Liver (tissue), 9 donors: Measurements from ENCODE around the gene LSMEM2. TPM values are rescaled to one million over a fixed set of nuclear protein-coding genes. Genes with fewer than 3 reads are reported as not detected.

Experiments used
- DNase-seq: peaks from one replicate; pipeline ENCODE4 v3.0.0-alpha.2; 2017; ENCODE audit warnings: low spot score
- H3K27ac ChIP-seq, 2 donors: one replicate each; pipeline ENCODE4 v1.7.0; 2013; ENCODE audit warnings: inconsistent platforms in 2 of 2, low read length in 2 of 2, control low read depth in 1 of 2, low read depth in 1 of 2, mild to moderate bottlenecking in 1 of 2
- H3K27me3 ChIP-seq, 4 donors: one replicate each; pipeline versions ENCODE4 v1.6.1 to v1.7.0; 2013; ENCODE audit warnings: low read length in 3 of 4, inconsistent platforms in 1 of 4, mild to moderate bottlenecking in 1 of 4, moderate library complexity in 1 of 4; ENCODE audit not compliant: control insufficient read depth in 4 of 4, insufficient read depth in 4 of 4
- H3K36me3 ChIP-seq, 4 donors: one replicate each; pipeline versions ENCODE4 v1.6.1 to v1.7.0; 2013; ENCODE audit warnings: low read length in 3 of 4, mild to moderate bottlenecking in 3 of 4, low read depth in 1 of 4, moderate library complexity in 1 of 4; ENCODE audit not compliant: control insufficient read depth in 4 of 4, insufficient read depth in 3 of 4
- H3K4me1 ChIP-seq, 4 donors: one replicate each; pipeline versions ENCODE4 v1.6.1 to v1.7.0; 2013; ENCODE audit warnings: low read length in 3 of 4, mild to moderate bottlenecking in 3 of 4, moderate library complexity in 1 of 4; ENCODE audit not compliant: control insufficient read depth in 4 of 4, insufficient read depth in 4 of 4
- H3K4me3 ChIP-seq, 3 donors: one replicate each; pipeline versions ENCODE4 v1.6.1 to v1.7.0; 2013; ENCODE audit warnings: low read length in 3 of 3, control low read depth in 1 of 3, low read depth in 1 of 3, mild to moderate bottlenecking in 1 of 3
- H3K9ac ChIP-seq, 2 donors: one replicate each; pipeline ENCODE4 v1.7.0; 2013; ENCODE audit warnings: low read length in 2 of 2, mild to moderate bottlenecking in 2 of 2, moderate library complexity in 2 of 2, control low read depth in 1 of 2, low read depth in 1 of 2
- H3K9me3 ChIP-seq, 4 donors: one replicate each; pipeline versions ENCODE4 v1.6.1 to v1.7.0; 2013; ENCODE audit warnings: low read length in 3 of 4; ENCODE audit not compliant: control insufficient read depth in 4 of 4
- ATF3 ChIP-seq: IDR thresholded peaks from 2 replicates; pipeline ENCODE4 v1.6.1; 2016; ENCODE audit warnings: antibody characterized with exemption
- CTCF ChIP-seq: fragments of 150-350 bp; IDR thresholded peaks from 2 replicates; pipeline ENCODE4 v1.5.1; 2017; ENCODE audit warnings: improper control_type of control experiment, low read depth, low read length; ENCODE audit not compliant: missing input control
- EGR1 ChIP-seq, 2 donors: IDR thresholded peaks; 2 replicates each; pipeline ENCODE4 v1.6.1; 2016 to 2018; ENCODE audit warnings: antibody characterized with exemption in 2 of 2, low read depth in 2 of 2
- FOXA2 ChIP-seq: IDR thresholded peaks from 2 replicates; pipeline ENCODE4 v1.6.1; 2016; ENCODE audit warnings: antibody characterized with exemption
- GABPA ChIP-seq, 2 donors: IDR thresholded peaks in 1 of 2; conservative IDR thresholded peaks in 1 of 2; 2 replicates each; pipeline ENCODE4 v1.6.1; 2016; ENCODE audit warnings: antibody characterized with exemption in 2 of 2, mild to moderate bottlenecking in 1 of 2, moderate library complexity in 1 of 2
- HNF4A ChIP-seq, 2 donors: conservative IDR thresholded peaks; 2 replicates each; pipeline ENCODE4 v1.6.1; 2016; ENCODE audit warnings: antibody characterized with exemption in 2 of 2, mild to moderate bottlenecking in 2 of 2
- HNF4G ChIP-seq: IDR thresholded peaks from 2 replicates; pipeline ENCODE4 v1.6.1; 2016; ENCODE audit warnings: antibody characterized with exemption
- JUND ChIP-seq, 2 donors: IDR thresholded peaks; 2 replicates each; pipeline ENCODE4 v1.6.1; 2016; ENCODE audit warnings: antibody characterized with exemption in 2 of 2
- NR2F2 ChIP-seq: IDR thresholded peaks from 2 replicates; pipeline ENCODE4 v1.6.1; 2016; ENCODE audit warnings: antibody characterized with exemption
- RAD21 ChIP-seq, 2 donors: IDR thresholded peaks; 2 replicates each; pipeline ENCODE4 v1.6.1; 2016; ENCODE audit warnings: antibody characterized with exemption in 2 of 2, mild to moderate bottlenecking in 2 of 2
- REST ChIP-seq: IDR thresholded peaks from 2 replicates; pipeline ENCODE4 v1.6.1; 2016; ENCODE audit warnings: antibody characterized with exemption, mild to moderate bottlenecking
- RXRA ChIP-seq, 2 donors: IDR thresholded peaks; 2 replicates each; pipeline ENCODE4 v1.6.1; 2017 to 2018; ENCODE audit warnings: antibody characterized with exemption in 2 of 2, mild to moderate bottlenecking in 1 of 2
- SP1 ChIP-seq: IDR thresholded peaks from 2 replicates; pipeline ENCODE4 v1.6.1; 2018; ENCODE audit warnings: antibody characterized with exemption, mild to moderate bottlenecking
- YY1 ChIP-seq: IDR thresholded peaks from 2 replicates; pipeline ENCODE4 v1.6.1; 2016; ENCODE audit warnings: antibody characterized with exemption, mild to moderate bottlenecking
- WGBS: extraction: QIAGEN DNeasy Blood & Tissue Kit; methylation state at CpG from one replicate; pipeline ENCODE4 v1.1.7; 2013; 5-methylcytosine and 5-hydroxymethylcytosine counted together
- polyA plus RNA-seq, 2 donors: library from polyadenylated mRNA; stranded (reverse) in 1 of 2; unstranded in 1 of 2; fragments of 200-250 nt in 1 of 2; fragments of >200 nt in 1 of 2; fragmentation: Nextera tagmentation in 1 of 2; extraction: Ambion mirVana in 1 of 2; gene quantifications; one replicate each; pipeline versions ENCODE4 v1.2.1 to v1.2.3, GENCODE V29; 2013 to 2015
- total RNA-seq, 2 donors: library from RNA; depleted of rRNA; stranded (reverse); fragments of >200 nt; gene quantifications; one replicate each; pipeline ENCODE4 v1.2.3, GENCODE V29; 2014
- donor health status: healthy.
- donor health status: healthy.
- donor health status: healthy.
- donor health status: healthy.
- donor health status: healthy.

LSMEM2 gene
- total and polyA plus RNA-seq, 4 donors, result 0.03 to 0.08 TPM; not detected in 2

GRCh38 chr3:50260027-50260941 lies 18.6 kb upstream of the LSMEM2 start:
- 3% methylated on average over 70 of the region's 70 CpGs for WGBS

GRCh38 chr3:50260942-50261441 lies 17.9 kb upstream of the LSMEM2 start:
- no peak overlapping the region for H3K9ac ChIP-seq
- no peaks in the 10 kb centered on the region for H3K27me3 ChIP-seq
- H3K27ac ChIP-seq, result peak overlapping the region; percentile 76 to 88
- H3K9me3 ChIP-seq, result no peaks in the 10 kb centered on the region
- TF ChIP-seq RXRA (IDR thresholded peaks at IDR 0.05), result no peak
- no peak for TF ChIP-seq GABPA (IDR thresholded peaks at IDR 0.05 in 1 of 2, conservative IDR thresholded peaks at IDR 0.05 in 1 of 2)
- TF ChIP-seq SP1, result no peak
- no peak for TF ChIP-seq YY1
- TF ChIP-seq HNF4G, result no peak
- TF ChIP-seq RAD21 (IDR thresholded peaks at IDR 0.05), result no peak
- TF ChIP-seq FOXA2, result no peak
- no peak for TF ChIP-seq EGR1 (IDR thresholded peaks at IDR 0.05; ENCODE audit: low read depth in 2 of 2)
- no peak for TF ChIP-seq HNF4A (conservative IDR thresholded peaks at IDR 0.05)
- TF ChIP-seq NR2F2, result no peak
- TF ChIP-seq REST, result no peak
- DNase-seq, result no peak
- 88% methylated on average over 5 of the region's 5 CpGs for WGBS
- H3K36me3 ChIP-seq, result peaks cover 11 to 19% (median 15%) of the 10 kb centered on the region in 4 donors
- no peak overlapping the region for H3K4me3 ChIP-seq
- peaks cover 5 to 28% (median 9%) of the 10 kb centered on the region in 4 donors for H3K4me1 ChIP-seq

More at GRCh38 chr3:50260027-50260941, 18.6 kb upstream of the LSMEM2 start:
- Histone ChIP-seq H3K27ac (peak overlapping the region; percentile 79 to 88), H3K4me1 (peaks cover 5 to 31% (median 10%) of the 10 kb centered on the region in 4 donors), H3K27me3 (no peaks in the 10 kb centered on the region), H3K9me3 (no peaks in the 10 kb centered on the region), H3K4me3 (peak overlapping the region in 2 of 3 donors; percentile 40 to 66), H3K36me3 (peaks cover 11 to 21% (median 15%) of the 10 kb centered on the region in 4 donors), H3K9ac (peak overlapping the region; percentile 29 to 64)
- peak; percentile 93 for DNase-seq
- TF ChIP-seq CTCF, result peak; percentile 99
- TF ChIP-seq EGR1 (IDR thresholded peaks at IDR 0.05; ENCODE audit: low read depth in 2 of 2), result peak in 1 of 2 donors; percentile 26
- TF ChIP-seq GABPA (IDR thresholded peaks at IDR 0.05 in 1 of 2, conservative IDR thresholded peaks at IDR 0.05 in 1 of 2), result peak in 1 of 2 donors; percentile 29
- TF ChIP-seq JUND (IDR thresholded peaks at IDR 0.05), result peak in 1 of 2 donors; percentile 40
- no peak for TF ChIP-seq ATF3
- peak; percentile 70 to 77 for TF ChIP-seq RAD21 (IDR thresholded peaks at IDR 0.05)
